ENCODE measurements around the gene DENND6B.
A peak's percentile ranks its signal among the peaks of the same experiment; 100 is the strongest.
"Not testable (repeated sequence)": the region's sequence is repeated elsewhere in the genome, so short reads cannot be mapped to it uniquely, and the experiment has no call there.

The DENND6B gene

DNA sequence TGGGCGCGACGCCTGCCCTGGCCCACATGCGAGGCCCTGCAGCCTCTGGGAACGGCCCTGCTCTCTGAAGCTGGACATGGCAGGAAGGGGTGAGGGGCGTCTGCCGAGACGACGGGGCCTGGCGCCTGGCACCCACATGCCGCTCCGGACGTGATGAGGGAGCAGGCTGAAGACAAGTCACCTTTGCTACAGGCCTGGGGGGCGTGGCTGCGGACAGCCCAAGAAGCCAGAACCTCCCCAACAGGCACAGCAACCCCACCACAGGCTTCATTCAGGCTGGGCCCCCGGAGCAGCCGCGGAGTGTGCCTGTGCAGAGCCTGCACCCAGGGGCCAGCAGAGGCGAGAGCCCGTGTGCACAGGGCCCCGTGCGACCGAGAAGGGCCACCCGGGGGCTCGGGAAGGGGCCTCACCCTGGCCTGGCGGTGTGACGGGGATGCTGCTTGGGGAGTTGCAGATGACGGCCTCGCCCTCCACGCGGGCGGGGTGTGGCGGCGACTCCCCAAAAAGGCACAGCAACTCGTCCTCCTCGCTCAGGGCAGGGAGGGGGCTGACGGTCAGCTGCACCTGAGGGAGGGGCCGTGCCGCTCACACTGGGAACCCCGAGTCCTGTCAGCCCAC, 40.0 kb downstream of the DENND6B start:
- DNase-seq (ENCODE audit: low read depth): no peak

DNA sequence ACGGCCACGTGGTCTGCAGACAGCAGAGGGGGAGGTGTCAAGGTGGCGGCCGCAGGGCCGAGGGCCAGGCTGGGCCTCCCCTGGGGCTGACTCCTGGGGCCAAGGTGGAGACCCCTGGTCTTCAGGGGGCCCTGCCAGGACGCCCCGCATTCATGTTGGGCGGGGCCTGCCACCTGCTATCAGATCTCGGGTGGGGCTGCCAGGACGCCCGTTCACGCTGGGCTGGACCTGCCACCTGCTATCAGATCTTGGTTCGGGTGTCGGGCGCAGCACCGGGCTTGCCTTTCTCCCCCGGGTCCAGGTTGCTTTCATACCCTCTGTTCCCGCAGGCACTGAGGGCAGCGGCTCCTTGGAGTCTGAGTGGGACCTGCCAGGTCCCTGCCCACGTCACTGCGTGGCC, 40.5 kb downstream of the DENND6B start:
- no peak for DNase-seq (ENCODE audit: low read depth)

DNA sequence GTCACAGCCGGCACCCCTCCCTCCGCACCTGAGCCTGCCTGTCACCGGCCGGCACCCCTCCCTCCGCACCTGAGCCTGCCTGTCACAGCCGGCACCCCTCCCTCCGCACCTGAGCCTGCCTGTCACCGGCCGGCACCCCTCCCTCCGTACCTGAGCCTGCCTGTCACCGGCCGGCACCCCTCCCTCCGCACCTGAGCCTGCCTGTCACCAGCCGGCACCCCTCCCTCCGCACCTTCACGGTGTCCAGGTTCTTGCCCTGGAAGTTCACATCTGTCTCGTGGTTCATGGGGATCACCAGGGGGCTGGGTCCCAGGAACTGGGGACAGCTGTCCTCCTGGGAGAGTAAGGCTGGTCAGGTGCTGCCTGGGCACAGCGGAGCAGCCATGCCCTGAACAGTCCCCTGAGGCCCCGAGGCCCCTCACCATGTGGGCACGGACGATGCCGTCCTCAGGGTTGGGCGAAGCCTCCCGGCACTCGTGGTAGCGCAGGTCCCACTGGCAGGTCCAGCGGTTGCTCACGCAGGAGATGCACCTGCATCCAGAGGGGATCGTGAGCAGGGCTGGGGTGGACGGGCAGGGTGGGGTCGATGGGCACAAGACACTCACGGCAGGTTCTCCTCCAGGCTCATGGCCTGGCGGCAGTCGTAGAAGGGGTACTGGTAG, 41.1 kb downstream of the DENND6B start:
- DNase-seq (ENCODE audit: low read depth): no peak

DNA sequence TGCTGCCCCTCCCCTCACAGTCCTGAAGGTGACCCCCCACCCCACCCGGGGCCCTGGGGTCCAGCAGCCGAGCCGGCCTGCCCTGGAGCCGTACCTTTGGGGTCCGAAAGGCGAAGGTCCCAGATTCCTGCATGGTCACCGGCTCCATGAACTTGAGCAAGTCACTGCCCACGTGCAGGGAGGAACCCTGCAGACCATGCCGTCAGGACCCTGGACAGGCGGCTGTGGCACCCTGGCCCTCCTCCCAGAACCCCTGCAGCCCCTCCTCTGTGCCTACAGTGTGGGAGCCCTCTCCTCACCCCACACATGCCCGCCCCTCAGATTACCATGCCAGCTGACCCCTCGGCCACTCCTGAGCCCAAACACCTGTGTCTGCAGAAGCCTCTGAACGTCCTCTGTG, 42.3 kb downstream of the DENND6B start:
- no peak for DNase-seq (ENCODE audit: low read depth)

DNA sequence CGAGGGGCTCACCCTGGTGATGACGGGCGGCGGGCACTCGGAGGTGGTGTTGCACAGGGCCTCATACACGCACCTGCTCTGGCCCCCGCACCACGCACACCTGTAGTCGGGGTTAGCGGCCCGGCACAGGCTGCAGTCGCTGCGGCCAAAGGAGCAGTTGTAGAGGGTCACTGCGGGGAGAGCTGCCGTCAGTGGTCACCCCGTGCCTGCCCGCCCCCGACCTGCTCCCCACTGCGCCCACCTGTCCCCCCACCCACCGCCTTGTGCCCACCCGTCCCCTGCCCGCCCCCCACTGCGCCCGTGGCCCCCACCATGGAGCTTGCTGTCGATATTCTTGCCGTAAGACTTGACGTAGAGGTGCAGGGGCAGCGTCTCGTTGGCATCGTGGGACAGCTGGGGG, 43.0 kb downstream of the DENND6B start:
- DNase-seq (ENCODE audit: low read depth): no peak

DNA sequence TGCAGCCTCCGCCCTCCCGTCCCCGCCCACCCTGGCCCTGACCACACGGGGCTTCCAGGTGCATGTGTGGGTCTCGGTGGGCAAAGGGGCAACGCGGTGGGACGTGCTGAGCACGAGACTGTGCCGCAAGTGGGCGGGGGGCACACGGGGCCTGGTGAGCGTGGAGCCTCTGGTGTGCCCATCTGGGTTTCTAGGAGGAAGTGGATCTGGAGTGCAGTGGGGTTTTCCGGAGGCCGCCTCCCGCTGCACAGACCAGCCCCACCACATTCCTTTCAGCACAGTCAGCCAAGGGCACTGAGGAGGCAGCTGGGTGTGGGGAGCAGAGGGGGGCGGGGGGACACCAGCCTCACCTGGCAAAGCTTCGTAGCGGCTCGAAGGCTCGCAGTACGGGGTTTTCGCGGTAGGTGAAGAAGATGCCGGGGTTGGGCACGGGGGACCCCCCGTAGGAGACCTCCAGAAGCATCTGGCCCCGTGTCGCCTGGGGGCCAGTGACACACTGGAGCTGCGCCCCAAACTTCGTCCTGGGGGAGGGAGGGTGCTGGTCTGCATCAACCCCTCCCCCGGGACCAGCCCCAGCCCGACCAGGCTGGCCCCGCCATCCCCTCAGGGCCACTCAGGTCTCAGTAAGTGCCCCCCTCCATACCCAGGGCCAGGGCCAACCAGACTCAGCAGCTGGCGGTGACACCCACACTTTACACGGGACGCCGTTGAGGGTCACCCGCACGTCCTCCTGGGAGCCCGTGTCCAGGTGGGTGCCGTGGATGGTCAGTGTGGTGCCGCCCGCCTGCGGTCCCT, 44.3 kb downstream of the DENND6B start:
- peak; percentile 86 for DNase-seq (ENCODE audit: low read depth)

DNA sequence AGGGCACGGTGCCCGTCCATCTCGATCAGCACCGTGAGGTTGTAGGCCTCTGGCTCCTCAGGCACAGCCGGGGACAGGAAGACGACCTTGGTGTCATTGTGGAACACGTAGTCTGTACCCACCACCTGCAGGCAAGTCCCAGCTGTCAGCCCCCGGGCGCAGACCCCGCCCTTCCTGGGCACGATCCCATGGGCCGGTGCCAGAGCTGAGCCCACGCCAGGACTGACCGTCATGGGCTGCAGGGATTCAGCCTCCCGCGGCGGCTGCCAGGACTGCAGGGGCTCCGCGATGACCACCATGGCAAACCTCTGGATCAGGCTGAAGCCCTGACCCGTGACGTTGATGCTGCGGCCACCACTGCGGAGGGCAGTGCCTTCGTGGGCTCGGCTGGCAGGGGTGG, 44.9 kb downstream of the DENND6B start:
- DNase-seq (ENCODE audit: low read depth): no peak

DNA sequence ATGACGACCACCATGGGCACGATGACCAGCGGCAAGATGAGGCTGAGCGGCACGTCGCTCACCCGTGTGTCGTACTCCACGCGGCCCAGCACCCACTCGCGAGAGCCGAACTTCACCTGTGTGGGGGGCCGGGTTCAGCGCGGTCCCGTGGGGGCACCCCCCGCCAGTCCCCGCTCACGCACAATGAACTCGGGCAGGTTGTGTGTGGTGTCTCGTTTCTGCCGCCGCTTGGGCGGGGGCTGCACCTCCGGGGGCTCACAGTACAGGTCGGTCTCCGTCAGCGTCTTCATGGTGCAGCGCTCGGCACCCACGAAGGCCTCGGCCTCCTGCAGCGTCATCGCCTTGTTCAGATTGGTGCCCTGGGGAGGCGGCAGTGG, 45.4 kb downstream of the DENND6B start:
- DNase-seq (ENCODE audit: low read depth): no peak

DNA sequence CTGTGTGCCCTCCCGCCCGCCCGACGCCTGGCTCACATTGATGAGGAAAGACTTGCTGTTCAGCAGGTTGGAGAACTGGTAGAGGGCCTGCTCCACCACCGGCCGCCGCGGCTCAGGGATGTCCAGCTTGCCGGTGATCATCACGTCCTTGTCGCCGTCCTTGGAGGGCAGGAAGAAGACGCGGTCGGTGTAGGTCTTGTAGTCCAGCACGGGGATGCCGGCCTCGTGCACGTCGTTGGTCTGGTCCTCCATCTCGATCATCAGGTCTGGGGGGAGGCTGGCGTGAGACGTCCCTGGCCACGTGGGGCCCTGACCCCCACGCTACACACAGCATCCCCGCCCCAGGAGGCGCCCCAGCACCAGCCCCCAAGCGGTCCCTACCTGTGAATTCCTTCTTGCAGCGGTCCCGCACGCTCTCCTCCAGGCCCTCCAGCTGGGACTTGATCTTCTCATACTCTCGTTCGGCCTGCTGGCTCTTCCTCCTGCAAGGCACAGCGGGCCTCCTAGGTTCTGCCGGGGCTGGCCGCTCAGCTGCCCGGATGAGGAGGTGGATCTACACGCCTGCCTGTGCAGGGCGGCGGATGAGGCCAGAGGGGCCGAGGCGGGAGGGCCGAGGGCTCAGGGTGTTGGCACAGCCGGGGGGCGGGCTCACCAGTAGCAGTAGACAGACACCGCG, 46.0 kb downstream of the DENND6B start:
- DNase-seq (ENCODE audit: low read depth): no peak

DNA sequence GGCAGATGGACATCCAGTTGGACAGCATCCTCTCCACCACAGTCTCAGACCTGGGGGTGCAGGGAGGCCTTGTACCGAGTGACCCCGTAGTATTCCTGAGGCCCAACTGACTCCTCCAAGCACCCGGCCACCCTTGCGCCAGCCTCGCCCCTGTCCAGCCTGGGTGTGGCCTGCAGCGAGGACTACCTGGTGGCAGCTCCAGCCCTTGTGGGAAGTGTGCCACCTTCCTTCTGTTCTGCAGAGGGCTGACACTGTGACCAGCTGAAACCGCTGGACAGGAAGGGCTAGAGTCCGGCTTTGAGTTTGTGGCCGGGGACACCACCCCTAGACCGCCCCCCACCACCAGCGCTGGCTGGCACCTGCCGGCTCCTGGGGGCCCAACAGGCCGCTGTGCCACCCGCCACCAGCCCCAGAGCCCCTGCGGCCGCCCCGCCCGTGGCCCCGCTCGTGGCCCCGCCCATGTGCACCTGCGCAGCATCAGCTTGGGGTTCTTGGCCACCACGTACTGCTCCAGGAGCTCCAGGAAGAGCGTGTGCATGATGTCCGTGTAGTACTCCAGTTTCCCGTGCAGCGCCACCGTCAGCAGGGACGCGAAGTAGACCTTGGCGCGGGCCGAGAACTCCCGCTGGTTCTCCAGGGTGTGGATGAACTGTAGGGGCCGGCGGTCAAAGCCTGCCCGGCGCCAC, 46.6 kb downstream of the DENND6B start:
- no peak for DNase-seq (ENCODE audit: low read depth)

DNA sequence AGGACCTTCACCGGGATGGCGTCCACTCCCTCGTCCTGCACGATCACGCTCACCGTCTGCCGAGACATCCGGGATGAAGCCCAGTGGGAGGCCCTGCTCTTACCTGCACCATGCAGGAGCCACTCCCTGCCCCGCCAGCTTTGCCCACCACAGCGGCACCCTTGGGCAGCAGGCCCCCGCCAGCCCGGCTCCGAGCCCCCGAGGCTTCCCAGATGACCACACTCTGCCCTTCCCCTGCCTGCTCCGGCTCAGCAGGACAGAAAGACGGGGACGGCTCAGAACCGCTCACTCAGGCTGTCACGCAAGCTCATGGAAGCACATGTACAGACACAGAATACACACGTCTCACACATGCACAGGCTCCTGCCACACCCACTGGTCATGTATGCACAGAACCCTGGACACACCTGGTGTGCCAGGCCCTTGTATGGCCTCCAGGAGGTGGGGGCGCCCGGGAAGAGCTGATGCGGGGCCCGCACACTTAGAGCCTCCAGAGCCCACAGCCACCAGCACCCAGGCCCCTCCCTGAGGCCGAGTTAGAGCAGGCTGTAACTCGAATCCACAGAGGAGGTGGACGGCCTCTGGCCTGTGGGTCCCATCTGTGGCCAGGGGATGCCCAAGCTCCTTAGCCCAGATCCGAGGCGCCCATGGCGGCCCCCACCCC, 47.7 kb downstream of the DENND6B start:
- DNase-seq (ENCODE audit: low read depth): no peak

DNA sequence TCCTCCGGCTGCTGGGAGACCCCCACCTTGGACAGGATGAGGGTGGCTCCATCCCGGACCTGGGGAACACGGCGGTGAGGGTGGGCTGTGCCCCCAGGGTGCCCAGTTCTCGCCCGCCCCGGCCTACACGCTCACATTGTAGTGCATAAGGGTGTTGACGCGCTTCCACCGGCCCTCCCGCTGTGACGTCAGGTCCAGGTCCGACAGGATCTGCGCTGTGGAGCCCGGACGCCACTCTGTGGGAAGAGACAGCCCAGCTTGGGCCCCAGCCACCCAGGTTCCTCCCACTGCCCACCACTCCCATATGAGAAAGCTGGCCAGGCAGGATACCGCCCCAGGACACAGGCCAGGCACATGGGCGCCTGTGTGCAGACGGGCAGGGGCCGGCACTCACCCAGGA, 48.4 kb downstream of the DENND6B start:
- DNase-seq (ENCODE audit: low read depth): no peak

DNA sequence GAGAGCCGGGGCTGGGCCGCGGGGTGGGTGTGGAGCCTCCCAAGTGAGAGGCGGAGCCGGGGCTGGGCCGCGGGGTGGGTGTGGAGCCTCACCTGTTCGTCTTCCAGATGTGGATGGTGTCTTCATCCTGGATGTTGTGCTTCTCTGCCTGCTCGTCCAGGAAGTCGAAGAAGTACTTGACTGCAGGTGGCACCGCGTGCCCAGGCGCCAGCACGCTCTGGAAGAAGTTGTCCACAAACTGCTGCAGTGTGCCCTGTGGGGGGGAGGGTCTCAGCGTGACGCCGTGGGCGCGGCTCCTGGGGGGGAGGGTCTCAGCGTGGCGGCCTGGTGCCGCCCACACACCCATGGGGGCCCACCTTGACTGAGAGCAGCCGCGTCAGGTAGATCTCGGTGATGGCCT, 49.1 kb downstream of the DENND6B start:
- no peak for DNase-seq (ENCODE audit: low read depth)

DNA sequence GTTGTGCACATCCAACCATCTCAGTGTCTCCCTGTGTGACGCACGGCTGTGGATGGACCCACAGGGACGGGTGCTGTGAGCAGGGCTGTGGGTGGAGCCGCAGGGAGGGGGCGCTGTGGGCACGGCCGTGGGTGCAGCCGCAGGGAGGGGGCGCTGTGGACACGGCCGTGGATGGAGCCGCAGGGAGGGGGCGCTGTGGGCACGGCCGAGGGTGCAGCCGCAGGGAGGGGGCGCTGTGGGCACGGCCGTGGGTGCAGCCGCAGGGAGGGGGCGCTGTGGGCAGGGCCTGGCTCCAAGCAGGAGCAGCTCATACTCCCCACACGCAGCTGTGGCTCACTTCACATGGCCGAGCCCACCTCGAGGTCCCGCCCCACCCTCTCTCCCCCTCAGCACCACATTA, 50.7 kb downstream of the DENND6B start:
- DNase-seq (ENCODE audit: low read depth): peak; percentile 76

DNA sequence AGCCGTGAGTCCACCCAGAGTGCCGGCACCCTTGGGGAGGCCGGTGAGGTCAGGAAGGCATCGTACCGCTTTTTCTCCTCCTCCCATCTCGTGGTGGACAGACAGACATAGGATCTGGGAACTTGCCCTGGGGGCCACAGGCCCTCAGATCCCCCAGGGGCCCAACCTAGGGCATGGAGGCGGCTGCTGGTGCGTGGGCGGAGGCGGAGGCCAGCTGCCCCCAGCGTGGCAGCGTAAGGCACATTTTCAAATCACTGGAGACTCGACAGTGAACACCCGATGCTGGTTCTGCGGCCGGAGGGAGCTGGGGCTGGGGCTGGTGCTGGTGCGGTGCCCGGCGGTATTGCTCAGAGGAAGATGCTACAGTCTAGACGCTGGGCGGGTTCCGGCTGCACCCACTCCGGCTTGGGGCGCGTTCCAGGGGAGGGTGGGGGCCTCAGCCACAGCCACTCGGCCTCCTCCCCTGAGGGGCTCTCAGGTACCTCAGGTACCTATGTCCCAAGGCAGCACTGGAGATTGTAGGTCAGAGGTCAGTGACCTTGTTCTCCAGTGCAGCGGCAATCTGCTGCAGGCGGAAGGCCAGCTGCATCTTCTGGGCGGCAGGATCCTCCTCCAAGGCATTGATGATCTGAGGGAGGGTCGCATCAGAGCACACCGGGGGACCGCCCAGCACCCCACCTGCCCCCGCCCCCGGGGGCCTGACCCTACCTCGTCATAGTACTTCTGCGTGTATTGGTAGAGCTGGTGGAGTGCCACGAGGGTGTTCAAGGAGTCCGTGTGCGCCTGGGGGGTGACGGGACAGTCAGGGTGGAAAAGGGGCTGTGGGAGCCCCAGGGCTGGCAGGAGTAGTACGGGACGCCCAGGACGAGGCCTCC, 51.4 kb downstream of the DENND6B start:
- no peak for DNase-seq (ENCODE audit: low read depth)

DNA sequence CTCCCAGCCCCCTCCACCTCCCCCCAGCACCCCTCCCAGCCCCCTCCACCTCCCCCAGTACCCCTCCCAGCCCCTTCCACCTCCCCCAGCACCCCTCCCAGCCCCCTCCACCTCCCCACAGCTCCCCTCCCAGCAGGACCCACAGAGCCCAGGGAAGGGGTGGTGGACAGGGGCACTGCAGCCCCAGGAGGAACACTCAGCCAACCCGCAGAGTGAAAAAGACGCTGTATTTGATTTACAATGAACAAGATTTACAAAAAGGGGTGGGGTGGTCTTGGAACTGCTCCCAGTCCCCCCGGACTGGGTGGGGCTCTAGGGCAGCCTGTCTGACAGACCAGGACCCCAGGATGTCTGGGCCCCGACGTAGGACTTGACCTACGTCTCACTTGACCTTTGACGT, 52.0 kb downstream of the DENND6B start:
- no peak for DNase-seq (ENCODE audit: low read depth)

DNA sequence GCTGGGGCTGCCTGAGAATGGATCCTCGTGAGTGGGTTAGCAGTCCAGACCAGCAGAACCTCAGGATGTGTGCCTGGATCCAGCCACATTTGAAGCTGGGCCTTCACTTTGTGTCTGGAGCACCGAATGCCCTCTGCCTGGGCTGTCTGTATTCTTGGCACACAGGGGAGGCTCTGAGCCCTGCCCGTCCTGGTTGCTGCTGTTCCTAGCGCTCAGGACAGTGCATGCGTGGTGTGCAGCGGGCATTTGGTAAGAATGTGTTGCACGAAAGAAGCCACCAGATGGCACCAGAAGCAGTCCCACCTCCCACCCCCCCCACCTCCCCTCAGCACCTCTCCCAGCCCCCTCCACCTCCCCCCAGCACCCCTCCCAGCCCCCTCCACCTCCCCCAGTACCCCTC, 52.5 kb downstream of the DENND6B start:
- peak; percentile 59 for DNase-seq (ENCODE audit: low read depth)

DNA sequence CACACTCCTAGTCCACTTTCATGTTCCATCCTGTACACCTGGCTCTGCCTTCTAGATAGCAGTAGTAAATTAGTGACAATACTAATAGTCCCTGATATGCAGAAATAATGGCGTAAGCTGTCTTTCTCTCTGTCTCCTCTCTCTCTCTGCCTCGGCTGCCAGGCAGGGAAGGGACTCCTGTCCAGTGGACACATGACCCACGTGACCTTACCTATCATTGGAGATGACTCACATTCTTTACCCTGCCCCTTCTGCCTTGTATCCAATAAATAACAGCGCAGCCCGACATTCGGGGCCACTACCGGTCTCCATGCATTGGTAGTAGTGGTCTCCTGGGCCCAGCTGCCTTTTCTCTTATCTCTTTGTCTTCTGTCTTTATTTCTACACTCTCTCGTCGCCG, 53.0 kb downstream of the DENND6B start:
- not testable (repeated sequence) for DNase-seq (ENCODE audit: low read depth)

DNA sequence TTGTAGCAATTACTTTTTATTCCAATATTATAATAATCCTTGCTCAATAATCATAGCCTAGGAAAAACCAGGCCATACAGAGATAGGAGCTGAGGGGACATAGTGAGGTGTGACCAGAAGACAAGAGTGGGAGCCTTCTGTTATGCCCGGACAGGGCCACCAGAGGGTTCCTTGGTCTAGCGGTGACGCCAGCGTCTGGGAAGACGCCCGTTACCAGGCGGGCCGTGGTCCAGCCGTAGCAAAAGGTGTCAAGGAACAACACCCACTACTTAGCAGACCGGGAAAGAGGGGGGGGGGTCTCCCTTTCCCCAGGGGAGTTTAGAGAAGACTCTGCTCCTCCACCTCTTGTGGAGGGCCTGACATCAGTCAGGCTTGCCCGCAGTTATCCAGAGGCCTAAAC, 53.5 kb downstream of the DENND6B start:
- not testable (repeated sequence) for DNase-seq (ENCODE audit: low read depth)

DNA sequence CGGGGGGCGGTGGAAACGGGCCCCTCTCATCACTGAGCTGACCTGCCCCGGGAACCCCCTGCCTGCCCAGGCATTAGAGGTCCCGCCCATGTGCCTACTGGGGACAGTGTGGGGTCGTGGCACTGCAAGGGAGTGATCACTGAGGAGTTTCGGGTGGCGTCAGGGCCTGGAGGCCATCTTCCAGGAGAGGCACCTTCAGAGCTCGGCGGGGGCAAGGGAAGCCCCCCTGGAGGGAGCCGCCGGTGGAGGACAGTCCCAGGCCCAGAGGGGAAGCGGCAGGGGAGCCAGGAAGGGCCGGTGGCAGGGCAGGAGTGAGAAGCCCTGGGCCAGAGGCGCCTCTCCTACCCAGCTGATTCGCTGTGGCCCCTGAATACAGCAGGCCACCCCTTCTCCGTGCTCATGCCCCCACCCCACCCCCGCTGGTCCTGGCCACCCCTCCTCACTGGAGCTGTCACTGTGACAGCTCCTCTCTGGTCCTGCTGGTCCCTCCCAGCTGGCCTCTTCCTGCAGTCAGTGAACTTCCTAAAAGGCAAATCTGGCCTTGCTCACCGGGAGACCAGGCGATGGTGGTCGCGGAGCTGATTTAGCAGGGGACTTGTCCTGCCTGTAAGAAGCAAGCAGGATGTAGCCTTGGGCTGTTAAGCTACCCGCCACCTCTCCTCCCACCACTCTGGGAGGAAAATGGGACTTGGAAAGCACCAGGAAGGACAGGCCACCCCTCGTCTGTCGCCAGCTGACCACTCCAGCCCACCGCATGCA, 54.6 kb downstream of the DENND6B start:
- DNase-seq (ENCODE audit: low read depth): no peak

Data from amniotic epithelial cell (primary cell).